ENCODE measurements around the gene TNFAIP1.

TNFAIP1 gene

DNA sequence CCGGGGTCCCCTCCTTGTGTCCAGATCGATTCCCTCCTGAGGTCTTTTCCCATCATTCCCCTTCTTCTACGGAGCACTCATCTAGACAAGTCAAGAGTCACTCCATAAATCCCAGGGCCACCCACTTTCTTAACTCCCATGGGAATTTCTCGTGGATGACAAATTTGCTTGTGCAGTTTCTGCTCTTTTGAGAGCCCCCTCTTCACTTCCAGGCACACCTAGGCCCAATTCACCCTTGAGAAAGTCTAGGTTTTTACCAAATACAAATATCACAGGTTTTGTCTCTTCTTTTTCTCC, 22.3 kb downstream of the TNFAIP1 start:
- TF ChIP-seq, protein P1, sequence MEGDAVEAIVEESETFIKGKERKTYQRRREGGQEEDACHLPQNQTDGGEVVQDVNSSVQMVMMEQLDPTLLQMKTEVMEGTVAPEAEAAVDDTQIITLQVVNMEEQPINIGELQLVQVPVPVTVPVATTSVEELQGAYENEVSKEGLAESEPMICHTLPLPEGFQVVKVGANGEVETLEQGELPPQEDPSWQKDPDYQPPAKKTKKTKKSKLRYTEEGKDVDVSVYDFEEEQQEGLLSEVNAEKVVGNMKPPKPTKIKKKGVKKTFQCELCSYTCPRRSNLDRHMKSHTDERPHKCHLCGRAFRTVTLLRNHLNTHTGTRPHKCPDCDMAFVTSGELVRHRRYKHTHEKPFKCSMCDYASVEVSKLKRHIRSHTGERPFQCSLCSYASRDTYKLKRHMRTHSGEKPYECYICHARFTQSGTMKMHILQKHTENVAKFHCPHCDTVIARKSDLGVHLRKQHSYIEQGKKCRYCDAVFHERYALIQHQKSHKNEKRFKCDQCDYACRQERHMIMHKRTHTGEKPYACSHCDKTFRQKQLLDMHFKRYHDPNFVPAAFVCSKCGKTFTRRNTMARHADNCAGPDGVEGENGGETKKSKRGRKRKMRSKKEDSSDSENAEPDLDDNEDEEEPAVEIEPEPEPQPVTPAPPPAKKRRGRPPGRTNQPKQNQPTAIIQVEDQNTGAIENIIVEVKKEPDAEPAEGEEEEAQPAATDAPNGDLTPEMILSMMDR (IDR thresholded peaks at IDR 0.05; ENCODE audit: low read length, missing control alignments): no peak
- H3K4me3 ChIP-seq (replicated peaks; ENCODE audit: low read depth, low read length): peak overlapping the region; percentile 66
- DNase-seq (ENCODE audit: low read depth): no peak

DNA sequence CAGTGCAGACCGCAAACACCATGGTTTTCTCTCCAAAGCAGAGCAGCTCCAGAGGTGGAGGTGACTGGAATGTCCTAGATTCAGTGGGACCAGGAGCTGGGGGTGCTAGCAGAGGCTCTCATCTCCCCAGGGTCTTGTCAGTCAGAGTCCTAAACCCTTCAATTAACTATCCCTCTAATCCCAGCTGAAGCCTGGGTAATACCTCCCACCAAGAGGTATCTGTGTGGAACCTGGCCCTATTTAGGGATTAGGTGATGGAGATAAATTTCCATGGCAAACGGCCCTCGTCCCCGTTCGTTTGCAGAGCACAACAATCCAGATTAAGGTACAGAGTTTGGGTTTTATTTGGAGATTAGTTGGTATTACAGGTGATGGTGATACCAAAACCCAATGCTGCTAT, 27.6 kb downstream of the TNFAIP1 start:
- DNase-seq (ENCODE audit: low read depth): no peak

DNA sequence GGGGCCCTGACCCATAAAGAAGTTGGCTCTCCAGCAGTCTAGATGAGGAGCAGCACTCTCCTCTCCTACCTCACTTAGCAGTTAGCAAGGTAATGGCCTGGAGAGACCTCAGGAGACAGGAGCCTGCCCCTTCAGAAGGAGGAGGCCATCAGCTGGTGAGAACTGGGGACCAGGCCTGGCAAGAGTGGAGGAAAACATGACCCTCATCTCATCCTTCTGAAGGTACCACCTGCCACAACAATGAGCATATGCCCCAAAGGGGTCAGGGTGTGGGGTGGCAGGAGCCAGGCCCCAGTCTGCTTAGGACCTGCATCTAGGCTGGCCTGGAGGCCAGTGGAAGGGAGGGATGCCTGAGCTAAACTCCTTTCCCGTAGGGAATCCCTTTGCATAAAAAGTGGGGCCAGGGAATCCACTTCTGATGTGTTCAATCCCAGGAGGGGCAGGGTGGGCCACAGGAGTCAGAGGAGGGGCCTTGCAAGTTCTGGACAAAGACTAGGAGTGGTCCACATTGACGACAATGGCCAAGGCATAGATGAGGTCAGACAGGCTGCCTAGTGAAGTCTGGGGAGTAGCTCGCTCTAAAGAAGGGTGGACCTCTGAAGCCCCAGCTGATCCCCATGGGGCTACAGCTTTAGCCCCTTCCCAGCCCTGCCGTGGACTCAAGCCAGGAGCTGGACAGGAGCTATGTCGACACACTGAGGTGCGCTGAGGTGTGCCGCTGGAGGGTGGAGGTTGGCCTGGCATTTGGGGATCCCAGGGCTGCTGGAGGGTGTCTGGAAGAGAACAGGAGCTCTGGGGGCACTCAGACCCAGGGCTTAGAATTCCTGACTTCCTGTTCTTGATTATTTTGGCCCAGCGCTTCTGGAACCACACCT, 28.5 kb downstream of the TNFAIP1 start:
- DNase-seq (ENCODE audit: low read depth): no peak
- TF ChIP-seq, protein P1 (IDR thresholded peaks at IDR 0.05; ENCODE audit: low read length, missing control alignments): no peak
- no peak overlapping the region for H3K4me3 ChIP-seq (replicated peaks; ENCODE audit: low read depth, low read length)

More for the DNA sequence above, 27.6 kb downstream of the TNFAIP1 start:
- H3K4me3 ChIP-seq (replicated peaks; ENCODE audit: low read depth, low read length): no peak overlapping the region
- TF ChIP-seq, protein P1 (IDR thresholded peaks at IDR 0.05; ENCODE audit: low read length, missing control alignments): no peak

- no peak for DNase-seq (ENCODE audit: low read depth)
- TF ChIP-seq, protein P1 (IDR thresholded peaks at IDR 0.05; ENCODE audit: low read length, missing control alignments): no peak
- H3K4me3 ChIP-seq (replicated peaks; ENCODE audit: low read depth, low read length): no peak within 1 kb of the TSS
Observed at GRCh38 chr17:28364665-28365363, 29.3 kb downstream of the TNFAIP1 start, which contains the start of gene SEBOX. Gene SEBOX, minus strand, starts transcription at chr17:28365199. Its CDS starts 48 bp downstream, at chr17:28365151.

DNA sequence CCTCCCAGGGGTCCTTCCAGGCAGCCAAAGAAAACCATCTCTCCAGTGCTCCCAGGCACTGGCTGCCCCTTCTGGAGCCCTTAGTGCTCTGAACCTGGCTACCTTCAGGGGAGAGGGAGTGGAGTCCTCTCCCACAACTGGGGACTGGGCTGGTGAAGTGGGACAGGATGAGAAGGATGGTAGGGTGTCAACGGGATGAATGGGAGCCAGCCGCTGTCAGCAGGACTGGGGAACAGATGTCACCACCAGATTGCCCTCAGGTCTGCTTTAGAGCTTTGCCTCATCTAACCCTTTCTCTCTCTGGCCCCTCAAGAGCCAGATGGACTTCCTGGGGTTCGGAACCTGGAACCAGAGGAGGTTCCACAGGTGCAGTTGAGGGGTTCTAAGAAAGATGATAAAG, 29.9 kb downstream of the TNFAIP1 start:
- no peak overlapping the region for H3K4me3 ChIP-seq (replicated peaks; ENCODE audit: low read depth, low read length)
- DNase-seq (ENCODE audit: low read depth): no peak
- TF ChIP-seq, protein P1 (IDR thresholded peaks at IDR 0.05; ENCODE audit: low read length, missing control alignments): no peak

GRCh38 chr17:28366605-28367004, 31.0 kb downstream of the TNFAIP1 start:
- no peak overlapping the region for H3K4me3 ChIP-seq (replicated peaks; ENCODE audit: low read depth, low read length)
- TF ChIP-seq, protein P1 (IDR thresholded peaks at IDR 0.05; ENCODE audit: low read length, missing control alignments): peak; percentile 14
- DNase-seq (ENCODE audit: low read depth): no peak
